ELR (cell line): Measurements from ENCODE around the gene PML.

Experiments
- DNase-seq: peaks from one replicate; pipeline ENCODE4 v3.0.0-alpha.2; 2015; ENCODE audit warnings: low read depth

The PML gene

GRCh38 chr15:73985101-73985873, 9.2 kb upstream of the PML start:
- DNase-seq, result no peak

- no peak for DNase-seq
Observed at GRCh38 chr15:73986055-73986775, 8.3 kb upstream of the PML start.

GRCh38 chr15:73986776-73987056, 7.8 kb upstream of the PML start:
- DNase-seq, result no peak

- no peak for DNase-seq
Observed at GRCh38 chr15:73987250-73987649, 7.3 kb upstream of the PML start.

GRCh38 chr15:73987681-73988444, 6.7 kb upstream of the PML start:
- DNase-seq, result peak; percentile 82

- no peak for DNase-seq
Observed at GRCh38 chr15:73988445-73988969, 6.0 kb upstream of the PML start.

GRCh38 chr15:73989001-73989798, 5.3 kb upstream of the PML start:
- peak; percentile 89 for DNase-seq

- no peak for DNase-seq
Observed at GRCh38 chr15:73990250-73991005, 4.1 kb upstream of the PML start.

GRCh38 chr15:73991260-73991659, 3.3 kb upstream of the PML start:
- peak; percentile 36 for DNase-seq

- peak; percentile 93 for DNase-seq
Observed at GRCh38 chr15:73991726-73992593, 2.6 kb upstream of the PML start, which contains the start of gene STOML1. Gene STOML1 (minus strand): TSS chr15:73992295. CDS start chr15:73992223, 72 bp downstream.

GRCh38 chr15:73992594-73992898, 2.0 kb upstream of the PML start:
- DNase-seq, result no peak

GRCh38 chr15:73993211-73993994, 1.1 kb upstream of the PML start:
- DNase-seq, result no peak

GRCh38 chr15:73994912-73995622, 551 bp downstream of the PML start:
- no peak for DNase-seq

- no peak for DNase-seq
Observed at GRCh38 chr15:73996267-73996666, 1.8 kb downstream of the PML start.

GRCh38 chr15:73996939-73997338, 2.4 kb downstream of the PML start:
- DNase-seq, result peak; percentile 77

GRCh38 chr15:73997986-73998385, 3.5 kb downstream of the PML start:
- no peak for DNase-seq

GRCh38 chr15:74006774-74007639, 12.5 kb downstream of the PML start:
- no peak for DNase-seq
